K562 (cell line): ENCODE measurements around the gene LIX1L. TPM values are rescaled to one million over a fixed set of nuclear protein-coding genes. Genes with fewer than 3 reads are reported as not detected.

Source experiments
- ATF1 ChIP-seq, 2 experiments: fragments of 450-650 bp in 1 of 2; IDR thresholded peaks; 2 replicates each; pipeline ENCODE4 v1.6.1; 2016; ENCODE audit warnings: missing compliant biosample characterization in 1 of 2, missing genetic modification characterization in 1 of 2
- CXXC5 ChIP-seq: fragments of 250-450 bp; sonication (Bioruptor Pico); IDR thresholded peaks from 2 replicates; pipeline ENCODE4 v1.8.0; 2022; ENCODE audit warnings: inconsistent platforms, mild to moderate bottlenecking, moderate library complexity
- HES1 ChIP-seq: fragments of 450-650 bp; IDR thresholded peaks from 2 replicates; pipeline ENCODE4 v1.6.1; 2016; ENCODE audit warnings: low read depth, mild to moderate bottlenecking, moderate library complexity
- HNRNPLL ChIP-seq: fragments of 200-400 bp; formaldehyde crosslinking; IDR thresholded peaks from 2 replicates; pipeline ENCODE4 v1.6.1; 2017; ENCODE audit warnings: low read length, low read depth, mild to moderate bottlenecking; ENCODE audit not compliant: poor library complexity, severe bottlenecking
- ID3 ChIP-seq, 2 experiments: fragments of 250-450 bp in 1 of 2; fragments of 450-650 bp in 1 of 2; sonication (Bioruptor Pico) in 1 of 2; IDR thresholded peaks; 2 replicates each; pipeline versions ENCODE4 v1.6.1 to v1.8.0; 2016 to 2021; ENCODE audit warnings: mild to moderate bottlenecking in 2 of 2, moderate library complexity in 2 of 2, missing compliant biosample characterization in 1 of 2, missing genetic modification characterization in 1 of 2
- JUND ChIP-seq, 2 experiments: IDR thresholded peaks; 2 replicates in 1 of 2; 3 replicates in 1 of 2; pipeline ENCODE4 v1.6.1; 2011; ENCODE audit warnings: borderline replicate concordance in 2 of 2, low read depth in 2 of 2, low read length in 2 of 2, improper control_type of control experiment in 1 of 2, missing biosample characterization in 1 of 2, missing genetic modification characterization in 1 of 2, missing genetic modification reagents in 1 of 2
- LEF1 ChIP-seq: fragments of 450-650 bp; IDR thresholded peaks from 2 replicates; pipeline ENCODE4 v1.6.1; 2016; ENCODE audit warnings: mild to moderate bottlenecking
- MEIS2 ChIP-seq: fragments of 450-650 bp; IDR thresholded peaks from 2 replicates; pipeline ENCODE4 v1.6.1; 2014; ENCODE audit warnings: mild to moderate bottlenecking; ENCODE audit not compliant: partially characterized antibody
- MTA3 ChIP-seq: fragments of 450-650 bp; formaldehyde crosslinking; IDR thresholded peaks from 2 replicates; pipeline ENCODE4 v1.6.1; 2017; ENCODE audit warnings: mild to moderate bottlenecking, borderline replicate concordance
- NFRKB ChIP-seq: fragments of 450-650 bp; IDR thresholded peaks from 2 replicates; pipeline ENCODE4 v1.6.1; 2016; ENCODE audit warnings: low read depth
- POLR2B ChIP-seq: fragments of 450-650 bp; IDR thresholded peaks from 2 replicates; pipeline ENCODE4 v1.6.1; 2018; ENCODE audit warnings: low read depth; ENCODE audit not compliant: partially characterized antibody
- SMAD4 ChIP-seq: fragments of 250-450 bp; sonication (Bioruptor Pico); conservative IDR thresholded peaks from 2 replicates; pipeline ENCODE4 v1.8.0; 2021; ENCODE audit warnings: inconsistent platforms, mild to moderate bottlenecking, moderate library complexity
- SRSF7 ChIP-seq: fragments of 200-400 bp; formaldehyde crosslinking; optimal IDR thresholded peaks from 2 replicates; pipeline ENCODE3; 2017; ENCODE audit warnings: mild to moderate bottlenecking, low read depth, low read length
- STAG1 ChIP-seq: sonication (generic); formaldehyde crosslinking; IDR thresholded peaks from 2 replicates; pipeline ENCODE4 v1.5.0; 2020; ENCODE audit warnings: missing genetic modification reagents, borderline replicate concordance
- TEAD2 ChIP-seq: fragments of 450-650 bp; IDR thresholded peaks from 2 replicates; pipeline ENCODE4 v1.6.1; 2016; ENCODE audit warnings: missing genetic modification characterization, control low read depth, missing compliant biosample characterization
- THRAP3 ChIP-seq: fragments of 450-650 bp; IDR thresholded peaks from 2 replicates; pipeline ENCODE4 v1.6.1; 2016; ENCODE audit warnings: mild to moderate bottlenecking, inconsistent platforms, borderline replicate concordance
- ZBTB43 ChIP-seq: sonication (generic); formaldehyde crosslinking; IDR thresholded peaks from 2 replicates; pipeline ENCODE4 v1.8.0; 2023; ENCODE audit warnings: mild to moderate bottlenecking, missing genetic modification reagents
- ZNF639 ChIP-seq, 2 experiments: fragments of 200-800 bp in 1 of 2; sonication (Bioruptor generic) in 1 of 2; sonication (generic) in 1 of 2; formaldehyde crosslinking in 1 of 2; IDR thresholded peaks in 1 of 2; conservative IDR thresholded peaks in 1 of 2; 2 replicates each; pipeline versions ENCODE4 v1.5.0 to v1.6.1; 2016 to 2020; ENCODE audit warnings: missing compliant biosample characterization in 1 of 2, missing genetic modification characterization in 1 of 2, missing genetic modification reagents in 1 of 2
- ZNF740 ChIP-seq, 3 experiments: fragments of 200-800 bp in 1 of 3; sonication (Bioruptor generic) in 1 of 3; sonication (generic) in 1 of 3; formaldehyde crosslinking in 1 of 3; IDR thresholded peaks; 2 replicates each; pipeline versions ENCODE4 v1.6.1 to v1.8.0; 2016 to 2022; ENCODE audit warnings: mild to moderate bottlenecking in 2 of 3, missing compliant biosample characterization in 2 of 3, missing genetic modification characterization in 2 of 3, missing genetic modification reagents in 1 of 3
- ZNF766 ChIP-seq: fragments of 200-800 bp; sonication (Bioruptor generic); conservative IDR thresholded peaks from 2 replicates; pipeline ENCODE4 v1.6.1; 2016; ENCODE audit warnings: missing genetic modification characterization, missing compliant biosample characterization
- polyA plus RNA-seq, 8 experiments: library from polyadenylated mRNA; depleted of rRNA in 4 of 8; stranded (reverse) in 5 of 8; unstranded in 3 of 8; fragments of >200 nt; fragmentation: Nextera tagmentation in 2 of 8; fragmentation: Illumina TruSeq in 1 of 8; extraction: Ambion mirVana in 2 of 8; extraction: Trizol in 1 of 8; gene quantifications; 2 replicates each; pipeline versions ENCODE4 v1.2.1 to v1.2.3, GENCODE V29; 2011 to 2014; ENCODE audit warnings: inconsistent platforms in 1 of 8, missing spikeins in 1 of 8
- total RNA-seq, 7 experiments: library from RNA; depleted of rRNA in 6 of 7; stranded (reverse); fragments of >200 nt in 6 of 7; fragmentation: Illumina TruSeq in 2 of 7; extraction: Trizol in 2 of 7; gene quantifications; 2 replicates each; pipeline versions ENCODE4 v1.2.1 to v1.2.3, GENCODE V29; 2011 to 2021; ENCODE audit warnings: low replicate concordance in 1 of 7

The LIX1L gene
- total and polyA plus RNA-seq, 9 of the 15 experiments (the other 6 are each of a cell fraction or from before 2014, with no cell fraction given), result 4.6 to 26.5 (median 12.5) TPM

- TF ChIP-seq ZNF740 (CRISPR knock-in tag; IDR thresholded peaks at IDR 0.05), result no peak
- peak in 1 of 2 experiments; percentile 54; a peak in 1 of 4 replicates for TF ChIP-seq ZNF740 (tag; IDR thresholded peaks at IDR 0.05)
- TF ChIP-seq MEIS2, result peak; percentile 88
- peak; percentile 56; the same call in 1 of the 2 replicates for TF ChIP-seq ZNF766
- TF ChIP-seq CXXC5, result peak; percentile 9; the same call in 1 of the 2 replicates
- TF ChIP-seq TEAD2 (tag), result peak; percentile 75
- peak; percentile 78 for TF ChIP-seq NFRKB
- TF ChIP-seq POLR2B, result peak; percentile 29
- TF ChIP-seq LEF1, result no peak
- peak; percentile 5; the same call in 1 of the 2 replicates for TF ChIP-seq JUND (IDR thresholded peaks at IDR 0.05; ENCODE audit: borderline replicate concordance, low read depth, low read length)
- TF ChIP-seq JUND (tag; IDR thresholded peaks at IDR 0.05; ENCODE audit: borderline replicate concordance, low read depth, low read length), result no peak; the same call in 2 of the 3 replicates
- no peak for TF ChIP-seq HES1
- no peak for TF ChIP-seq ID3 (CRISPR knock-in tag; IDR thresholded peaks at IDR 0.05)
- 0 out of 2 replicates have a peak, but pooled peaks have one; percentile 15 for TF ChIP-seq ID3 (tag; IDR thresholded peaks at IDR 0.05)
- 0 out of 2 replicates have a peak, but pooled peaks have one; percentile 30 for TF ChIP-seq SMAD4 (CRISPR knock-in tag)
- no peak for TF ChIP-seq SRSF7
- no peak for TF ChIP-seq STAG1 (CRISPR knock-in tag)
- TF ChIP-seq HNRNPLL, result no peak
- TF ChIP-seq MTA3, result no peak
- TF ChIP-seq ATF1 (CRISPR knock-in tag; IDR thresholded peaks at IDR 0.05), result no peak
- TF ChIP-seq ATF1 (tag; IDR thresholded peaks at IDR 0.05), result peak; percentile 62
- peak; percentile 87 for TF ChIP-seq THRAP3
- TF ChIP-seq ZNF639 (CRISPR knock-in tag; conservative IDR thresholded peaks at IDR 0.05 in 1 of 2, IDR thresholded peaks at IDR 0.05 in 1 of 2), result 0 out of 4 replicates have a peak, but pooled peaks of 1 of the 2 experiments have one; percentile 1
- TF ChIP-seq ZBTB43 (CRISPR knock-in tag), result no peak
Measured at GRCh38 chr1:145979746-145980456, 22.1 kb upstream of the LIX1L start (continued).
